HG03342 (cell line): ENCODE measurements around the gene DCLRE1C.
"Not testable (repeated sequence)": the region's sequence is repeated elsewhere in the genome, so short reads cannot be mapped to it uniquely, and the experiment has no call there.

ENCODE experiments used
- ATAC-seq: cut with Tn5 transposase; IDR thresholded peaks from one replicate; pipeline ENCODE4 v1.9.1; 2021; ENCODE audit warnings: mild to moderate bottlenecking, moderate library complexity; ENCODE audit not compliant: unreplicated experiment

Gene DCLRE1C

DNA sequence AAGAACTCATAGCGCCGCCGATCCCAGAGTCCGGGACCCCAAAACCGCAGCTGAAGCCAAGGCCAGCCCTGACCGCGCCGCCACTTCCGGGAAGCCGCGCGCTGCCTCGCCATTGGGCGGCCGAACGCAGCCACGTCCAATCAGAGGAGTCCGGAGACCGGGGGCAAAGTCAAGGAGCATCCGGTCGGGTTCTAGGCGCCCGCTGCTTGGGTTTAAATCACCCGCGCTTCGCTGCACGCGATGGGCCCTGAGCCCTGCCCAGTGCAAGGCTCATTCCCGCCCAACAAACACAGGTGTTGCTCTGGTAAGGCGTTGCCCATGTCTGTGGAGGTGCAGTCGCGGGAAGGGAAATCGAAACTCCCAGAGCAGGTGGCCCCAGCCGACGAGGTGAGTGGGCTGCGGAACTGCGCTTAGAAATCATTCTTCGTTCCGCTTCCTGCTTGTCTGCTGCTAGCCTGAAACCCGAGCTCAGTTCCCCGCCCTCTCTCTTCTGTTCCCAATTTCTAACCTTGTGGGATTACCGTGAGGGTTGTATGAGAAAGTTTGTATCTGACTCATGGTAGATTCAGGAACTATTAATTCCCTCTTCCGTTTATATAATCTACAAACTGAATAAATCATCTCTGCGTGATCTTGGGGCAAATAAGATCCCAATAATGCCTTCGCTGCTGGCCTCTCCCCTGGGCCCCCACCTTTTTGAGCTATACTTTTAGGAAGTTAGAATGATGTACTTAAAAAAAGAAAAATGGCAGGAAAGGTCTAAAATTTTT is at the start of gene DCLRE1C:
TSS of gene DCLRE1C (minus strand) at position 96 of the 770 bp plus-strand sequence. CDS start at position 10, 86 bp downstream.
- ATAC-seq: peak; percentile 73

DNA sequence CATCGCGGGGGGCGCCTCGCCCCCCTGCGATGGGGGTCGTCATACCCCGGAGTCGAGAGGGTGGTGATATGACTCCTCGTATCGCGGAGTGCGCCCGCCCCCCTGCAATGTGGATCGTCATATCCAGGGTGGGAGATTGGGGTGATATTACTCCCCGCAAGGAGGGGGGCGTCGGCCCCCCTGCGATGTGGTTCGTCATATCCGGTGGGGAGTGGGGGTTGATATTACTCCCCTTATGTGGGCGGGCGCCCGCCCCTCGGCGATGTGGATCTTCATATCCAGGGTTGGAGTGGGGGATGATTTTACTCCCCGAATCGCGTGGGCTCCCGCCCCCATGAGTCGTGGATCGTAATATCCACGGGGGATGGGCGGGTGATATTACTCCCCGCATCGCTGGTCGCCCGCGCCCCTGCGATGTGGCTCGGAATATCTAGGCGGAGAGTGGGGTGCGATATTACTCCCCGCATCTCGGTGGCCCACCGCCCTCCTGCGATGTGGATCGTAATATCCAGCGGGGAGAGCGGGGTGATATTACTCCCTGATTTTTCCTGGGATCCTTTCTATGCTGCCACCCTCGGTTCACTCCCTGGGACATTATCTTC is 42.2 kb upstream of the DCLRE1C start:
- ATAC-seq: no peak

DNA sequence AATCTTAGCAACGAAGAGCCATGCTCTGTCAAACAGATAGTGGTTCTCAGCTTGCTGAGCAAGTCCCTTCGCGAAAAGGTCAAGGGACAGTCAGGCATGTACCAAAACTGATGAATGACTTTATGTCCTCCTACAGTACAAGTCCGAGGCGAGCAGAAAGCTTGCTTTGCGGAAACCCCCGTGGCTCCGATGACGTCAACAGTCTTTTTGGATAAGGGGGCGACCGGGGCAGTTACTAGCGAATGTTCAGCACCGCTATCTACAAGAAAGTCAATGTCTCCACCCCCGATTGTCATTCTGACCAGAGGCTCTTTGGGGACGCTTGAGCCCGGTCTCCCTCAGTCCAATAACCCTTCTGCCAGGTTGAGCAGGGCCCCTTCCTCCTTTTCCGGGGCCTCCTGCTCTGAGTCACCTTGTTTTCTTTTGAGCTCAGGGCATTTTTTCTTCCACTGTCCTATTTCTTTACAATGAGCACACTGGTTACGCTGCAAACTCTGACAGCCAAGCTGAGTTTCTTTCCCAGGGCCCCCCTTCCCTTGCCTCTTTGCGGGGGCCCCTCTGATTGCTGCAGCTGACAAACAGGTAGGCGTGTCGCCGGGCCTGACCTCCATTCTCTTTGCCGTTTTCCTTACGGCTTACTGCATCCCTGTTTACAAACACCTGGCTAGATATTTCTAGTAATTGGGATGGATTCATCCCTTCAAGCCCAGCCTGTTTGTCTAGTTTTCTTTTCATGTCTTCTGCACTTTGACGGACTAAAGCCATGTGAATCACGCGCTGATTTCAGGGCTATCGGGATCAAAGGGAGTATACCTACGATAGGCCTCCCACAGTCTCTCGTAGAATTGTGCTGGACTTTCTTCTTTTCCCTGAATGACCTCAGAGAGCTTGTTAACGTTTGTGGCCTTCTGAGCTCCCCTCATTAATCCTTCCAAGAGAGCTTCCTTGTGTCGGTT is 39.9 kb upstream of the DCLRE1C start:
- not testable (repeated sequence) for ATAC-seq

DNA sequence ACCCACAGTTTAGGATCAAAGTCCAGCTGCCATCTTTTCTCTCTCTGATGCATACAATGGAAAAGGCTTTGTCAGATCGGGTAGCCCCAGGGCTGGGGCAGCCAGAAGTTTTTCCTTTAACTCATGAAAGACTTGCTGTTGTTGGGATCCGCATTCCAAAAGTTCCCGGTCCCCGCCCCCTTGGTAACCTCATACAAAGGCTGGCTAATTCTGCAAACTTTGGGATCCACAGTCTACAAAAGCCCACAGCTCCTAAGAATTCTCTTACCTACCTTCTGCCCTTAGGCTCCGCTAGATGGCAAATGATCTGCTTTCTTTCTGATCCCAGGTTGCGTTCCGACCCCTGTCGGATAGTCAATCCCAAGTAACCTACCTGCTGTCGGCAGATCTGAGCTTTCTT is 38.4 kb upstream of the DCLRE1C start:
- not testable (repeated sequence) for ATAC-seq

DNA sequence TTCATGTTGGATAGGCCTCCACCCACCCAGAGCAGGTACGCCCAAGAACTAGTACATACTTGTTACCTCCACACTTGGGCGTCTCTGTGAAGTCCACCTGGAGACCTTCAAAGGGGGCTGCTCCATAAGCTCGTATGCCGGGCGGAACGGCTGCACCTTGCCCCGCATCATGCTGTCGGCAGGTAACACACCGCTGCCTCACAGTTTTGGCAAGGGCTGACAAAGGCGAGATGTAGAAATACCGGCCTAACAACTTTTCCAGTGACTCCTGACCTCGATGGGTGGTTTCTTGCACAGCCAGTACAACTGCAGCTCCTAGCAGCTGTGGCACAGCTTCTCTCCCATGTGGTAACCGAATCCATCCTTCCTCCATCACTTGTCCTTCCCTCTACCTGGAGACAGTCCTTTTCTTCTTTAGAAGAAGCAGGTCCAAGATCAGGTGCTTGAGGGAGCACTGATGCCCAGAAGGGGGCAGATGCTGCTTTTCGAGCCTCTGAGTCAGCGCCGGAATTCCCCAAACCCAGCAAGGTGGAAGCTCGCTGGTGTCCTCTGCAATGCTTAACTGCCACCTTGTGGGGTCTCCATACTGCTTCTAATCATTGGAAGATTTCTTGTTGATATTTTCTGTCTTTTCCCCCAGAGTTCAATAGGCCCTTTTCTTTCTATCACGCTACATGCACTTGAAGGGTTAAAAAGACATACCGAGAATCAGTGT is 37.3 kb upstream of the DCLRE1C start:
- ATAC-seq: not testable (repeated sequence)

DNA sequence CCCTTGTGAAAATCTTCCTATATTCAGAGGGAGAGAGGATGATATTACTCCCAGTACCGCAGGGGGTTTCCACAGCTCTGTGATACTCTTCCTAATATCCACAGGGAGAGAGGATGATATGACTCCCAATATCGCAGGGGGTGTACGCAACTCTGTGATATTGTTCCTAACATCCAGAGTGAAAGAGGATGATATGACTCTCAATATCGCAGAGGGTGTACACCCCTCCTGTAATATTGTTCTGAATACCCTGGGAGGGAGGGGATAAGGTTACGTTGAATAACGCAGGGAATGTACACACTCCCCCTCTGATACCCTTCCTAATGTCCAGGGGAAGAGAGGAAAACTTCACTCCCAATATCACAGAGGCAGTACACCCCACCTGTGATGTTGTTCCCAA is 35.7 kb upstream of the DCLRE1C start:
- not testable (repeated sequence) for ATAC-seq

DNA sequence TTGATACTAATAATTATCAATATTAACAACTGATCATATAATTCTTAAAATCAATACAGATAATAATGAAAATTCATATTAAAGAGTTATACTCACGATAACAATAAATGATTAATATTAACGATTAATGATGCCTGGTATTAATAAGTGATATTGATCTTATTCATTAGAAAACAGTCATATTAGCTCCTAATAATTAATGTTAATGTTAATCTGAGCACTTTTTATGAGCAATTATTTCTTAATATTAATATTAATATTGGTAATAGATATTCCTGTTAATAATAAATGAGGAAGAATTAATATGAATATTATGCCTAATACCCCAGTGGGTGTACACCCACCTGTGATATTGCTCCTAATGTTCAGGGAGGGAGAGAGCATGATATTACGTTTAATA is 28.8 kb upstream of the DCLRE1C start:
- no peak for ATAC-seq

DNA sequence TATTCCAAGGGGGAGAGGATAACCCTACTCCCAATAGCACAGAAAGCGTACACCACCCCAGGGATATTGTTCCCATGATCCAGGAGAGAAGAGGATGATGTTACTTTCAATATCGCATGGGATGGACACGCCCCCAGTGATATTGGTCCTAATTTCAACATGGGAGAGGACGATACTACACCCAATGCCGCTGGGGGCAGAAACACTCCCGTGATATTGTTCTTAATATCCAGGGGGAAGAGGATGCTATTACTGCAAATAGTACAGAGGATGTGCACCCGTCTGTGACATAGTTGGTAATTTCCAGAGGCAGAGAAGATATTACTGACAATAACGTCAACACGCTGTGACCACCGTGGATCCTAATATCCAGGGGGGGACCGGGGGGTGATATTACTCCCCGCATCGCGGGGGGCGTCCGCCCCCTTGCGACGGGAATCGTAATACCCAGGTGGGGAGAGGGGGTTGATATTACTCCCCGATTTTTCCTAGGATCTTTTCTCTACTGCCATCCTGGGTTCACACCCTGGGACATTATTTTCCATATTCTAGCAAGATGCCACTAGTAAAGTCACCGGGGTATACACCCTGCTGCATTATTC is 21.9 kb upstream of the DCLRE1C start:
- no peak for ATAC-seq

DNA sequence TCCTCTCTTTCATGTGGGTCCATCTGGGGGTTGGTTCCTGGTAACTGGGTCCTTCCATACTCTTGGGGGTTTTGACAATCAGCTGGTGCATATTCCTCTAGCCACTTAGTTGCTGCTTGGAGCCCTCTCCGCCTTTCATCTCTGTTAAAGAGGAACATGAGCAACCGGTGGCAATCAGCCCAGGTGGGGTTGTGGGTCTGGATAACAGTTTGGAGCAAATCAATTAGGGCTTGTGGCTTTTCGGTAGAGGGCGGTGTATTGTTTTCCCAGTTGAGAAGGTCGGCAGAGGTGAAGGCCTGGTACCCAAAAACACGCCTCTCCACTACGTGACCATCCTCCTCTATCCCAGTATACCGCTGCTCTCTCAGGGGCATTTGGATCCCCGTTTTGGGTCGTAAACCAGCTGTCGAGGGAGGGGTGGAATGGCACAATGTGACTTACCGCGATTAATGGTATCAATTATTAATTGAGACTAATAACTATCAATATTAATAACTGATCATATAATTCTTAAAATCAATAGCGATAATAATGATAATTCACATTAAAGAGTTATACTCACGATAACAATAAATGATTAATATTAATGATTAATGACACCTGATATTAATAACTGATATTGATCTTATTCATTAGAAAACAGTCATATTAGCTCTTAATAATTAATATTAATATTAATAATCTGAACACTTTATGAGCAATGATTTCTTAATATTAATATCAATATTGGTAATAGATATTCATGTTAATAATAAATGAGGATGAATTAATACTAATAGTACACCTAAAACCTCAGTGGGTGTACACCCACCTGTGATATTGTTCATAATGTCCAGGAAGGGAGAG is 20.5 kb upstream of the DCLRE1C start:
- not testable (repeated sequence) for ATAC-seq

DNA sequence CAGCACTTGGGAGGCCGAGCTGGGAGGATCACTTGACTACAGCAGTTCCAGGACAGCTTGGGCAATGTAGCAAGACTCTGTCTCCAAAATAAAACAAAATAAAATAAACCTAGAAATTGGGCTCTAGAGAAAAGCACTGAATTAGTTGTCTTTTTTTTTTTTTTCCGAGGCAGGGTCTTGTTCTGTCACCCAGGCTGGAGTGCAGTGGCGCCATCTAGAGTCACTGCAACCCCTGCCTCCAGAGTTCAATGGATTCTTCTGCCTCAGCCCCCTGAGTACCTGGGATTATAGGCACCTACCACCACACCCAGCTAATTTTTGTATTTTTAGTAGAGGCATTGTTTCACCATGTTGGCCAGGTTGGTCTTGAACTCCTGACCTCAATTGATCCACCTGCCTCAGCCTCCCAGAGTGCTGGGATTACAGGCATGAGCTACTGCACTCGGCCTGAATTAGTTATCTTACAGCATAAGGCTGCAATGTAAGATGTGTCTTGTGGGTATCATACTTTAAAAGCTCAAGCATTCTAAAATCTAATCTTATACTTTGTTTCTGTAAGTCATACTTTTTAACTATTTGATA is 18.1 kb upstream of the DCLRE1C start:
- ATAC-seq: no peak

DNA sequence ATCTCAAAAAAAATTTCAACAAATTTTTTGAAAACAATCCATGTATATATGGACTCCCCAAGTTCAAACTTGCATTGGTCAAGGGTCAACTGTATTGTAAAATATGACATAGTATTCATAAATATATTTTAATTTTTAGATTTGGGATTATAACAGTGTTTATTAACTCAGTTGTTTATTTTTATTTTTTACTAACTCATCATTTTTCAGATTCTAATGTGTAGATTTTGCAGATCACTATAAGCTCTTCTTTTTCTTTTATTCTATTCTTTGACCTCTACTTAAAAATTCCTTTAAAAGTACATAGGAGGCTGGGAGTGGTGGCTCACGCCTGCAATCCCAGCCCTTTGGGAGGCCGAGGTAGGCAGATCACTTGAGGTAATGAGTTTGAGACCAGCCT is 14.0 kb upstream of the DCLRE1C start:
- no peak for ATAC-seq

DNA sequence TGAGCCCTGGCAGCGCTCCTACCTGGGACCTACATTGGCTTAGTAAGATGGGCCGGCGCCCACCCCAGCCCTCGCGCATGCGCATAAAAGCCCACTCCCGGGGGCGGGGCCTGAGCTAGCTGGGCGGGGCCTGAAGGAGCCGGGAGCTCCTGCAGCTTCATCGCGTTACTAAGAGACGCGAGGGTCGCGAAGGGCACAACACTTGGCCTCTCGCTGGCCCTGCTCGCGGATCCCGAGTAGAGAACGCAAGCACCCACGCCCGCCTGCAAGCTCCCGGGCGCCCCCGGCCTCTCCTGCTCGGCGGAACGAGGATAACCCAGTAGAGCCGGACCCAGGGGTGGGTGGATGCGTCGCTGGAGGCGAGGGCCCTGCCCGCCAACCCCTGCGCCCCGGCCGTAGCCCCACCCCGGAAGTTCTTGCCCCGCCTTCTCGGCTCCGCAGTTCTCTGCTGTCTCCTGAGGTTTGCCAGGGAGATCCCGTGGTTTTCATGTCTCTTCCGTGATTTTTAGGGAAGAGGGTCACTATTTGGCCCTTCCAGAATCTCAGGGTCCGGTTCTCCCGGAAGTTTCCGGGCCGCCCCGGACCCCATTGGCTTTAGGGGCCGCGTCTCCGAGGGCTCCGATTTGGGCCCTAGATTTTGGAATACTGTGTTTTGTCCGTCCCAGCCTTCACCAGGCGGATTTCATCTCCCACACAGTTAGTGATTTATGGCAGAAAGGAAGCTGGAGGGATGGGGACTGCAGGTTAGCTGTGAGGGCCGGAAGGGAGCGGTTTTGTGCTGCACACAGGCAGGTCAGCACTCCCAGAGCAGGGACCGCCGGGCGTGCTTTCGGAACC is 5.5 kb upstream of the DCLRE1C start, which contains the start of gene MEIG1:
TSS of gene MEIG1 (plus strand) at position 168 of the 837 bp plus-strand sequence. CDS start 7,081 bp downstream, outside the sequence.
- ATAC-seq: peak; percentile 76

DNA sequence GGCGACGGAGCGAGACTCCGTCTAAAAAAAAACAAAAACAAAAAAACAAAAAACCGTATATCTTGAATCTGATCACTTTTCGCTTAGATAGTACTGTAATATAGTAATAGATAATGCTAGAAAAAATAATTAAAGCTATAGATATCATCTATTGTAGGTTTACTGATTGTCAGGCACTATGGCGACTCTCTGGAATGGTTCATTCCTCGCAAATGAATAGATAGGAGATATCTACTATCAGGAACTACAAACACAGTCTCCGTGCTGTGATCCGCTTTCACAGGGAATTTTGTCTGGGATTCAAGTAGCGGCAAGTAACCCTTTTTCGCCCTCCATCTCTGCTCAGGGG is 5.0 kb upstream of the DCLRE1C start:
- ATAC-seq: no peak

DNA sequence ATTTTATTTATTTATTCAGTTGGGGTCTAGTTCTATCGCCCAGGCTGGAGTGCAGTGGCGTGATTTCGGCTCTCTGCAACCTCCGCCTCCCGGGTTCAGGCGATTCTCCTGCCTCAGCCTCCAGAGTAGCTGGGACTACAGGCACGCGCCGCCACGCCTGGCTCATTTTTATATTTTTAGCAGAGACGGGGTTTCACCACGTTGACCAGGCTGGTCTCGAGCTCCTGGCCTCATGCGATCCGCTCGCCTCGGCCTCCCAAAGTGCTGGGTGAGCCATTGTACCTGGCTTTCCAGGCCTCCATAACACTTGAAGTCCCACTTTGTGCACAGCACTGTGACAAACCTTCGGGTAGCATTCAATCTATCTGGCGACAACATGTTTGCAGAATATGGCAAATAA is 1.0 kb upstream of the DCLRE1C start:
- no peak for ATAC-seq

DNA sequence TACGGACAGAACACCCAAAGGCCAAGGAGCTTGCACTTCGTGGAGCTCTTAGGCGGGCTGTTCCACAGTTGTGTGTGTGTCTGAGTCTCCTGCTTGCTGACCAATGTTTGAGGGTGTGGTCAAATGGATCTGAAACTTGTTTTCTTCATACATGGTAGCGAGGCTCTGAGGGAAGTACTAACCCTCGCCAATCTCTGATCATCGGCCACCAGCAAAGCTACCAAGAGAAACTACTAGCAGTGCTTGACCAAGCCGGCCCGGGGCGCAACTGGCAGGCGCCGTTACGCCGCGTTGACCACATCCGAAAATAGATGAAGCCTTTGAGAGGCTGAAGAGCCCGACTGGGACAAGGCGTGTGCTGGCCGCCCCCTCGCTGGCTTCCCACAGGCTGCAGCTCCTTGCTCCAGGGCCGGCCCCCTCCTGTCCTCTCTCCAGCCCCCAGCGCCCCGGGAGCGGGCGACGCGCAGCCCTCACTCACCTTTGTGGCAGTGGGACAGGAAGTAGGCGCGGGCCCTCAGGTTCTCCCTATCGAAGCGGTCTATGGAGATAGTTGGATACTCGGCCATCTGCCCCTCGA is 384 bp downstream of the DCLRE1C start:
- ATAC-seq: peak; percentile 35

DNA sequence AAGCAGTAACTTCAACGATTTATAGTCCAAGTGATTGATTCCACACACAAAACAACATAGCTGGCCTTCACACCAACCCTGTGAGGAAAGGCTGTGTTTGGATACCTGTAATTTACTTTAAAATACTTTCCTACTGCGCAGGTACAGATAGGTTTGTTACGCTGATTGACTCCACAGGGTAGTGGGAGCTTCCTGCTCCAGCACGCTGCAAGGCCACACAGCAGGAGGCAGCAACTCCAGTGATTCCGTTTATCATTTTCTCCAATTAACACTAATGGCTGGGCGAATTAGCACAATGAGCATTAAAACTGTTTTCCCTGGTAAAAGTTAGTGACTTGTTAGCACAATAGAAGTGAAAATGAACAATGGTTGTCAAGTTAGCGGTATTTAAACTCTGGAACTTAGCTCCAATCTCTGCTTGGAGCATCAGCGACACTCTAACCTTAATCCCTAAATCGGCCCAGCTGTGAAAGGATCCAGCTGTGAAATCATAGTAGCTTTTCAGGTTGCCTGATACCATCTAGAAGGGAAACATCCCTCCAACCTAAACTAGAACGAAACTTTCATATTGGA is 959 bp downstream of the DCLRE1C start:
- no peak for ATAC-seq

DNA sequence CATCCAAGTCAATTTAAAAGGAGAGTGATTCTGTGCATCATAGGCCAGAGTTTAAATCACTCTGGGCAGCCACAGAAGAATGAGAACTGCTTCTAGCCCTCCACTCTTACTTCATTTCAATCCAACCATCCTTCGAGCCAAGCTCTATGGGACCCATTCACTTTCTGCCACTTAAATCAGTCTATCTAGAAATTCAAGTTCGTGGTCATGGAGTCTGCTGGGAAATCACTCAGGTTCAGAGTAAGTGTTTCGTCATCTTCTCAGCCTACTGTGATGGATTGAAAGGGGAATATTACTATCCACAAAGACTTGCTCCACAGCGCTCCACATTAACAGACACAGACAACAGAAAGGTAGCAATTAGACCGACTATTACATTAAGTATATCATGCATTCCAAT is 4.6 kb downstream of the DCLRE1C start:
- no peak for ATAC-seq
